ENCODE data around the gene KRT79.
"Not testable (repeated sequence)": the region's sequence is repeated elsewhere in the genome, so short reads cannot be mapped to it uniquely, and the experiment has no call there.

The KRT79 gene

GRCh38 chr12:52860102-52860823 is 26.2 kb upstream of the KRT79 start:
- DNase-seq = no peak

- no peak for DNase-seq
Measured at GRCh38 chr12:52857500-52857899, 23.4 kb upstream of the KRT79 start.

GRCh38 chr12:52856787-52857186 is 22.7 kb upstream of the KRT79 start:
- no peak for DNase-seq

DNA sequence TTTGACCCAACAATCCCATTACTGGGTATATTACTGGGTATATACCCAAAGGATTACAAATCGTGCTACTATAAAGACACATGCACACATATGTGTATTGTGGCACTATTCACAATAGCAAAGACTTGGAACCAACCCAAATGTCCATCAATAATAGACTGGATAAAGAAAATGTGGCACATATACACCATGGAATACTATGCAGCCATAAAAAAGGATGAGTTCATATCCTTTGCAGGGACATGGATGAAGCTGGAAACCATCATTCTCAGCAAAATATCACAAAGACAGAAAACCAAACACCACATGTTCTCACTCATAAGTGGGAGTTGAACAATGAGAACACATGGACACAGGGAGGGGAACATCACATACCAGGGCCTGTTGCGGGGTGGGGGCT is 22.0 kb upstream of the KRT79 start:
- not testable (repeated sequence) for DNase-seq

GRCh38 chr12:52851787-52852186 is 17.7 kb upstream of the KRT79 start:
- DNase-seq = no peak

DNA sequence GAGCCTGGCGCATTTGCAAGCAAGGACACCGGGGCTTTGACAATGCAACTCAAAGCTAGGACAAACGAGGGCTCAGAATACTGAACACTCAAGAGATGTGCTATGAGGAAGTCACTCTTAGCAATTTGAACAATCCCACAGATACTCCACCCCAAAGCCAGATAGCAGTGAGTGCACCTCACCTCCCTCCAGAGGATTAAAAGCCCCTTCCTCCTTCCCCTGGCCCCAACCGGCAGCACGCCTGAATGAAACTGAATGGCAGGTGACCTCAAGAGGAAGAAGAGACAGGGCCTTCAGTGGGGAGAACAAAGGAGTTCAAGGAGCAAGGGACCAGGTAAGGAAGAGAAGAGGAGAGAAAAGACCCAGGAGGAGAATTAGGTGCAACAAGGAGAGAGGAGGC is 16.6 kb upstream of the KRT79 start:
- DNase-seq = no peak

GRCh38 chr12:52849511-52849910 is 15.4 kb upstream of the KRT79 start:
- no peak for DNase-seq

GRCh38 chr12:52848661-52849255 is 14.6 kb upstream of the KRT79 start, which contains the start of gene KRT78:
KRT78 (minus strand) TSS chr12:52848994; CDS start chr12:52848930, 64 bp downstream.
- no peak for DNase-seq

GRCh38 chr12:52847335-52848102 is 13.4 kb upstream of the KRT79 start:
- DNase-seq = no peak

DNA sequence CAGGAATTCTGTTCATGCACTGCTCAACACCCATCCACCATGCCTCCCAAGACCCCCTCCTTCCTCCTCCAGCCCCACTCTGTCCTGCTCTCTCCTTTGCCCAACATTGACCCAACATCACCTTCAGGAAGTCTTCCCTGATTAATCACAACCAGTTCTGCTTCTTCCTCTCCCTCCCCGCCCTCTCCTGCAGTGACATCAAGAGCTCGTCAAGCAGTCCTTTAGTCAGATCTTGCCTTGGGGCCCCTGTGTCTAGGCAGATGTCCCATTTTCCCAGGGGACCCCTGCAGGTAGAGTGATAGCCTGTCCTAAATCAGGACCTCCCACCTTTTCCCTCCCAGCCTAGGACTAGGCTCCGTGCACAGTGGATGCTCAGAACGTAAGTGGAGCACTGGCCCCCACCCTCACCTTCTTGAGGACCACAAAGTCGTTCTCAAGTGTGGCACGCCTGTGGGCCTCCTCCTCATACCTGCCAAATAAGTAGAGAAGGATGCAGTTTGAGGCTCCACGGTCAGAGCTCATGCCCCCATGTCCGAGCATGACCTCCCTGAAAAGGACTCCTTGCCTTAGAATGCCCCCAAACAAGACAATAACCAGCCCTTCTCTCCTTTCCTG is 12.4 kb upstream of the KRT79 start:
- no peak for DNase-seq

- DNase-seq = no peak
Measured at GRCh38 chr12:52845946-52846345, 11.8 kb upstream of the KRT79 start.

DNA sequence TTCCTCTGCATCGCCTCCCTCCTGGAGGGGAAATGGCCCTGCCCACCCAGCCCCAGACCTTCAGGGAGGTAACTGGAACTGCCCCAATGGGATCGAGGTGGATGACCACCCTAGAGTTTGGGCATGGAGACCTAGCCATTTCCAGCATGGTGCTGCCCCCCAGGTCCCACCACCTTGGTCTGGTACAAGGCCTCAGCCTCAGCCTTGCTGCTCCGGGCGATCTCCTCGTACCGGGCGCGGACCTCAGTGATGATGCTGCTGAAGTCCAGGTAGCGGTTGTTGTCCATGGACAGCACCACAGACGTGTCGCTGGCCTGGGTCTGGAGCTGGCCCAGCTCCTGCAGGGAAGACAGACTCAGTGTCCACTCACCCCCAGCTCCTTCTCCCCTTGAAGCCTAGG is 10.3 kb upstream of the KRT79 start:
- DNase-seq = no peak

- no peak for DNase-seq
Measured at GRCh38 chr12:52839436-52840105, 5.5 kb upstream of the KRT79 start.

GRCh38 chr12:52838609-52839435 is 4.7 kb upstream of the KRT79 start:
- DNase-seq = no peak

GRCh38 chr12:52837781-52838608 is 3.9 kb upstream of the KRT79 start:
- DNase-seq = no peak

DNA sequence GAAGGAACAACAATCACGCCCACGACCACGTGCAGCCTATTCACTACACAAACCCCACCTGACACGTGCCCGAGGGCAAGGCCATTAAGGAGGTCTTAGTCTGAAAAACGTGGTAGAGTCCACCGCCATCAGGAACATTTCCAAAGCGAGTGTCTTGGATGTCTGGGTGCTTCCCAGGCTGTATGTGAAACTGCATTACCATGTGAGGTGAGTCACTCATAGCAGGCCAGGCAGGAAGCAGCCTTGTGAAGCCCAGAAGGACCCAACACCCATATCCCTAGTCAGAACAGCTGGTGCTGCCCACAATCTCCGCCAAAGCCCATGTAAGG is 3.3 kb upstream of the KRT79 start:
- DNase-seq = no peak

GRCh38 chr12:52836491-52837412 is 2.6 kb upstream of the KRT79 start:
- no peak for DNase-seq

GRCh38 chr12:52836042-52836466 is 1.9 kb upstream of the KRT79 start:
- DNase-seq = no peak

DNA sequence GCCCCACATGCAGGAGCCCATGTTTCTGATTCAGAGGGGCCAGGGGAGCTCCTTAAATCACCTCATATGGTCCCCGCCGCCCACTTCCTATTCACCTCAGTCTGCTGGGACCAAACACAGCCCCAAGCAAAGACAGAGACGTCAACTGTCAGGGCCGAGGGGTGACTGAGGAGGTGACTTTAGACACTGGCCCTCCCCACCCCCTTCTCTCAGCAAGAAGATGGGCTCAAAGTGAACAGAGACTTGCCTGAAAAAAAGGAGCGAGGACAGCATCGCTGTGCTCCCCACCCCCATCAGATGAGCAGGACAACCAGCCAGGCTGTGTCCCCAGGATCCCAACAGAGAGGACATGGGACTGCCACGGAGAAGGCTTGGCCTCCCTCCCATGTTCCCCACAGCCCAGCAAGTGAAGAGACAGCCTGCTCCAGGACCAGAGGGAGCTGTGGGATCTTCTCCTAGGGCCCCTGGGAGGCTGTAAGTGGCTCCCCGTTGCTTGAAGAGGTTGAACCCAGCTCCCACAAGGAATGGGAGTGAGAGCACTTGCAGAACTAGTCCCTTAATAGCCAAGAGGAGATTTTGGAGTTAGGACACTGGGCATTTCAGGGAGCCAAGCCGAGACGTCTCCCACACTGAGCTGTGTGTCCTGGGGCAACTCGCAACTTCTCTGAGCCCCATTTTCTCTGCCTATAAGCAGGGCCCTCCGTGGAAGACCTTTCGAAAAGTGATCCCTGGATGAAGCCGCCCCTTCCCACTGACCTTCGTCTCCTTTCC is 1.3 kb upstream of the KRT79 start:
- DNase-seq = no peak

GRCh38 chr12:52834727-52835001 is 553 bp upstream of the KRT79 start:
- DNase-seq = no peak

Measured in retina (tissue), 1 donor.